ENCODE data around the gene SUSD1. TPM values are rescaled to one million over a fixed set of nuclear protein-coding genes. Genes with fewer than 3 reads are reported as not detected.
"Not testable (repeated sequence)": the region's sequence is repeated elsewhere in the genome, so short reads cannot be mapped to it uniquely, and the experiment has no call there.

Gene SUSD1
- total and polyA plus RNA-seq, 5 donors = 4.5 to 13.3 (median 8.7) TPM

DNA sequence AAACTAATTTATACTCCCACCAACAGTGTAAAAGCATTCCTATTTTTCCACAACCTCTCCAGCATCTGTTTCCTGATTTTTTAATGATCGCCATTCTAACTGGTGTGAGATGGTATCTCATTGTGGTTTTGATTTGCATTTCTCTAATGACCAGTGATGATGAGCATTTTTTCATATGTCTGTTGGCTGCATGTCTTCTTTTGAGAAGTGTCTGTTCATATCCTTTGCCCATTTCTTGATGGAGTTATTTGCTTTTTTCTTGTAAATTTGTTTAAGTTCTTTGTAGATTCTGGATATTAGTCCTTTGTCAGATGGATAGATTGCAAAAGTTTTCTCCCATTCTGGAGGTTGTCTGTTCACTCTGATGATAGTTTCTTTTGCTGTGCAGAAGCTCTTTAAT lies 15.2 kb upstream of the SUSD1 start:
- 100% methylated on average over 1 of the region's 1 CpG for WGBS
- ATAC-seq; H3K9me3 ChIP-seq (ENCODE audit: control insufficient read depth, low read length); H3K4me1 ChIP-seq (ENCODE audit: control insufficient read depth, insufficient read depth, low read length); H3K27ac ChIP-seq (ENCODE audit: low read length); intact Hi-C loops (cut with DNase I); H3K4me3 ChIP-seq (ENCODE audit: low read length); H3K27me3 ChIP-seq (ENCODE audit: control insufficient read depth, insufficient read depth); DNase-seq: not testable (repeated sequence)

DNA sequence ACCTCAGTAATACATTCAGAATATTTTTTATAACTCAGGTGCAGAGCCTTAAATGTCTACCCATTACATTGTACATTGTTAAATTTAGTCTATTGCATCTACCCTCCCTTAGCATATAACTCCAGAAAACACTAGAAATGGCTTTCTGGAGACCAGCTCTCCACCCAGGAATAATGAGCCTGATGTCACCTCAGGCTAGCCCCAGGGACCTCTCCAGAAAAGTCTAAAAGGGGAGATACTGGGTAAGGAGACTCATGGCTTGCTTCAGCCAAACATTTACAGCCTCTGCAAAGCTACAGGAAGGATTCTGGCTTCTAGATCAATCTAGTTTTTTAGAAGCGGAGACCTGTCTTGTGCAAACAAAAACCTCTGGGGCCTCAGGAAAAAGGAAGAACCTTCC lies 13.8 kb upstream of the SUSD1 start:
- Histone ChIP-seq H3K27ac (ENCODE audit: low read length) (no peak overlapping the region), H3K27me3 (ENCODE audit: control insufficient read depth, insufficient read depth) (no peaks in the 10 kb centered on the region), H3K4me1 (ENCODE audit: control insufficient read depth, insufficient read depth, low read length) (no peaks in the 10 kb centered on the region), H3K9me3 (ENCODE audit: control insufficient read depth, low read length) (no peaks in the 10 kb centered on the region), H3K4me3 (ENCODE audit: low read length) (no peak overlapping the region)
- ATAC-seq (no peak), DNase-seq (no peak)
- 95% methylated on average over 1 of the region's 1 CpG for WGBS
- intact Hi-C loops (cut with DNase I) = no loop called here

GRCh38 chr9:112187404-112187803 lies 12.3 kb upstream of the SUSD1 start:
- intact Hi-C loops (cut with DNase I) = no loop called here
- no peak for ATAC-seq
- 89% methylated on average over 4 of the region's 4 CpGs for WGBS
- DNase-seq = no peak
- H3K27ac ChIP-seq (ENCODE audit: low read length) = no peak overlapping the region
- H3K4me3 ChIP-seq (ENCODE audit: low read length) = no peak overlapping the region
- no peaks in the 10 kb centered on the region for H3K4me1 ChIP-seq (ENCODE audit: control insufficient read depth, insufficient read depth, low read length)
- H3K9me3 ChIP-seq (ENCODE audit: control insufficient read depth, low read length) = no peaks in the 10 kb centered on the region
- H3K27me3 ChIP-seq (ENCODE audit: control insufficient read depth, insufficient read depth) = no peaks in the 10 kb centered on the region

GRCh38 chr9:112186695-112187094 lies 11.6 kb upstream of the SUSD1 start:
- DNase-seq (no peak), ATAC-seq (no peak)
- Histone ChIP-seq H3K27me3 (ENCODE audit: control insufficient read depth, insufficient read depth) (no peaks in the 10 kb centered on the region), H3K27ac (ENCODE audit: low read length) (no peak overlapping the region), H3K4me3 (ENCODE audit: low read length) (no peak overlapping the region), H3K4me1 (ENCODE audit: control insufficient read depth, insufficient read depth, low read length) (no peaks in the 10 kb centered on the region), H3K9me3 (ENCODE audit: control insufficient read depth, low read length) (no peaks in the 10 kb centered on the region)
- 94% methylated on average over 4 of the region's 4 CpGs for WGBS
- intact Hi-C loops (cut with DNase I) = no loop called here

DNA sequence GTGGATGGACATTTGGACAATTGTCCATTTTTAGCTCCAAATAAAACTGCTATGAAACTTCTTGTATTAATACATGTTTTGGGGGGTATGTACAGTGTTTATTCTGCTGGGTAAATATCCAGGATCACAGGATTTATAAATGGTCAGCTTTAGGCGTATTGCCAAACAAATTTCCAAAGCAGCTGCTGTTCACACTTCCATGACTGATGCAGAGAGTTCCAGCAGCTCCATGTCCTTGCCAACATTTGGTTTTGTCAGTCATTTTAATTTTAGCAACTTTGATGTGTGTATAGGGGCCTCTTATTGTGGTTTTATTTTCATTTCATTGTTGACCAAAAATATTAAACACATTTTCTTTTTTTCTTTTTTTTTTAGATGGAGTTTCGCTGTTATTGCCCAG lies 9.8 kb upstream of the SUSD1 start:
- WGBS = 92% methylated on average over 2 of the region's 2 CpGs
- no peaks in the 10 kb centered on the region for H3K9me3 ChIP-seq (ENCODE audit: control insufficient read depth, low read length)

DNA sequence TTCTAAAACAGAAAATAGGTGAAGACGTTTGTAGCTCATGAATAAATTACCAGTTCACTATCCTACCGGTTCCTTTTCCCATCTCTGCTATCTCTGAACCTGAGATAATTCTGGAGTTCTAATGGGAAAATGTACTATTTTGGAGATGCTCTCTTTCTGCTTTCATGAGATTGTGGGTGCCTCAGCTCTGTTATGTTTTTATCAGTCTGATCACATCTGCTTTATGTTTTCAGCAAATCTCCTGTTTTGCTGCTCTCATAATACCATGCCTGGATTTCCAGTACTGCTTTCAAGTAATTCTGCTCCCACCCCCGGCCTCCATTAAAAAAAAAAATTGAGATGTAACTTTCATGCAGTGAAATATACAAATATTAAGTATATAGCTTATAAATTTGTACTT lies 9.1 kb upstream of the SUSD1 start:
- Histone ChIP-seq H3K4me1 (ENCODE audit: control insufficient read depth, insufficient read depth, low read length) (no peaks in the 10 kb centered on the region), H3K27ac (ENCODE audit: low read length) (no peak overlapping the region), H3K4me3 (ENCODE audit: low read length) (no peak overlapping the region), H3K9me3 (ENCODE audit: control insufficient read depth, low read length) (no peaks in the 10 kb centered on the region), H3K27me3 (ENCODE audit: control insufficient read depth, insufficient read depth) (no peaks in the 10 kb centered on the region)
- no peak for ATAC-seq
- 80% methylated on average over 3 of the region's 3 CpGs for WGBS
- intact Hi-C loops (cut with DNase I) = no loop called here
- no peak for DNase-seq

More for the DNA sequence above, 9.8 kb upstream of the SUSD1 start:
- Histone ChIP-seq H3K4me1 (ENCODE audit: control insufficient read depth, insufficient read depth, low read length) (no peaks in the 10 kb centered on the region), H3K27ac (ENCODE audit: low read length) (no peak overlapping the region), H3K4me3 (ENCODE audit: low read length) (no peak overlapping the region), H3K27me3 (ENCODE audit: control insufficient read depth, insufficient read depth) (no peaks in the 10 kb centered on the region)
- intact Hi-C loops (cut with DNase I) = no loop called here
- DNase-seq = no peak
- no peak for ATAC-seq

DNA sequence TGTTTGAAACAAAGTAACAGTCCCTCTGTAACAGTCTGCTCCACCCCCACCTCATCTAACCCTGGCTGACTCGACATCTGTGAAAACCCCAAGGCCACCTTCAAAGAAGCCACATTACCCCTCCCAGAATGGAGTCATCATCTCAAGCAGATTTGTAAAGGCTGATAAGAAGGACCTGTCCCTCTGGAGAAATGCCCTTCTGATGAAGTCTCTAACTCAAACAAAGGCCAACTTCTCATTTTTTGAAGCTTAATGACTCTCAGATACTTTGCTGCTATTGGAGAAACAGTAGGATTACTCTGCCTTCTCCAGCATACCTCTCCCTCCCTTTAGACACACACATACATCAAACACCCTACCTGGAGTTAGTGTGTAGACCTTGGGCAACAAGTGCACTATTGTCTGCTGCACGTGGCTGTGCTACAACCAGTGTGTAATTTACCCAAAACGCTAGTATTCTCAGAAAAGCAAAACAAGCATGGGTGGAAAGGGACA lies 5.3 kb upstream of the SUSD1 start:
- WGBS = 42% methylated on average over 3 of the region's 3 CpGs
- H3K27ac ChIP-seq (ENCODE audit: low read length) = no peak overlapping the region

DNA sequence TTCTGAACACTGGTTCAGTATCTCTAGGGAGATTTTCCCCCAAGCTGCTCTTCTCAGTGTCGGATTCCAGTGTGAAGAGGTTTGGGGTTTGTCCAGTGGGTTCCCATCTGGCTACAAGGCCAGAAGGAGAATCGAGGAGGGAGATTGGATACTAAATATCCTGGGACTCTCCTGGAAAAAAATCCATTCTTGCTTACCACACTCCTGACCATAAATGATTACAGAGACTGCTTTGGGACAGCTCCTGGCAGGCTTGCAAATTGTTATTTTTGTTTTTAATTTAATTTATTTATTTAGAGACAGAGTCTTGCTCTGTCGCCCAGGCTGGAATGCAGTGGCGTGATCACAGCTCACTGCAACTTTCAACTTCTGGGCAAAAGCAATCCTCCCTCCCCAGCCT lies 4.7 kb upstream of the SUSD1 start:
- WGBS = 54% methylated on average over 4 of the region's 4 CpGs
- DNase-seq (peak in 1 of 3 donors; percentile 57), ATAC-seq (peak in 1 of 2 donors; percentile 53)
- H3K27me3 ChIP-seq (ENCODE audit: control insufficient read depth, insufficient read depth) = no peaks in the 10 kb centered on the region
- no peaks in the 10 kb centered on the region for H3K9me3 ChIP-seq (ENCODE audit: control insufficient read depth, low read length)
- no peak overlapping the region for H3K4me3 ChIP-seq (ENCODE audit: low read length)
- peak overlapping the region; percentile 25 for H3K27ac ChIP-seq (ENCODE audit: low read length)
- peaks cover 4% of the 10 kb centered on the region for H3K4me1 ChIP-seq (ENCODE audit: control insufficient read depth, insufficient read depth, low read length)
- intact Hi-C loops (cut with DNase I) = no loop called here

More for the DNA sequence above, 5.3 kb upstream of the SUSD1 start:
- intact Hi-C loops (cut with DNase I) = no loop called here
- no peaks in the 10 kb centered on the region for H3K27me3 ChIP-seq (ENCODE audit: control insufficient read depth, insufficient read depth)
- H3K4me1 ChIP-seq (ENCODE audit: control insufficient read depth, insufficient read depth, low read length) = peaks cover 3% of the 10 kb centered on the region
- H3K9me3 ChIP-seq (ENCODE audit: control insufficient read depth, low read length) = no peaks in the 10 kb centered on the region
- H3K4me3 ChIP-seq (ENCODE audit: low read length) = no peak overlapping the region
- ATAC-seq (no peak), DNase-seq (no peak)

DNA sequence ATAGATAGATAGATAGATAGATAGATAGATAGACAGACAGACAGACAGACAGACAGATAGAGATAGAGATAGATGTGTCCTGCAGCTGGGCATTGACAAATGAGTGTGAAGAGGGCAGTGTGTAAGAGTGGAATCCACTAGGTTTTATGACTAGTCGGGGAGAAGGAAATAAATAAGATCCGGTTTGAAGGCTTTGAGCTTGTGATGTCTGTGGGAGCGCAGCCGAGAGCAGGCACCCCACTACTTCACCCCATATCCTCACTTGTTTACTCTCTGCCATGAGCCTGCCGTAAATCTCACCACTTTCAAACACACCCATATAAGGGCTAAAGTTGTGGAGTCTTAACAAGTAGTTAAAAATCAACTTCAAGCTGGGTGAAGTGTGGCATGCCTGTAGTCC lies 1.4 kb upstream of the SUSD1 start:
- no peaks in the 10 kb centered on the region for H3K27me3 ChIP-seq (ENCODE audit: control insufficient read depth, insufficient read depth)
- DNase-seq (no peak), ATAC-seq (no peak)
- 77% methylated on average over 5 of the region's 5 CpGs for WGBS
- no peak overlapping the region for H3K4me3 ChIP-seq (ENCODE audit: low read length)
- H3K9me3 ChIP-seq (ENCODE audit: control insufficient read depth, low read length) = no peaks in the 10 kb centered on the region
- intact Hi-C loops (cut with DNase I) = no loop called here
- H3K27ac ChIP-seq (ENCODE audit: low read length) = no peak overlapping the region
- H3K4me1 ChIP-seq (ENCODE audit: control insufficient read depth, insufficient read depth, low read length) = peaks cover 4% of the 10 kb centered on the region

GRCh38 chr9:112175796-112176315 lies 759 bp upstream of the SUSD1 start:
- 64% methylated on average over 17 of the region's 17 CpGs for WGBS
- Histone ChIP-seq H3K9me3 (ENCODE audit: control insufficient read depth, low read length) (no peaks in the 10 kb centered on the region), H3K27ac (ENCODE audit: low read length) (no peak overlapping the region), H3K4me3 (ENCODE audit: low read length) (peak overlapping the region; percentile 86), H3K4me1 (ENCODE audit: control insufficient read depth, insufficient read depth, low read length) (peaks cover 4% of the 10 kb centered on the region), H3K27me3 (ENCODE audit: control insufficient read depth, insufficient read depth) (no peaks in the 10 kb centered on the region)
- ATAC-seq (peak in 1 of 2 donors; percentile 10), DNase-seq (no peak)
- intact Hi-C loops (cut with DNase I) = no loop called here

- peak overlapping the region; percentile 86 for H3K4me3 ChIP-seq (ENCODE audit: low read length)
- ATAC-seq (peak; percentile 89 to 94), DNase-seq (peak; percentile 79 to 92 (median 90))
- no peaks in the 10 kb centered on the region for H3K9me3 ChIP-seq (ENCODE audit: control insufficient read depth, low read length)
- intact Hi-C loops (cut with DNase I) = no loop called here
- H3K27ac ChIP-seq (ENCODE audit: low read length) = peak overlapping the region; percentile 33
- WGBS = 4% methylated on average over 42 of the region's 42 CpGs
- H3K4me1 ChIP-seq (ENCODE audit: control insufficient read depth, insufficient read depth, low read length) = peaks cover 4% of the 10 kb centered on the region
- no peaks in the 10 kb centered on the region for H3K27me3 ChIP-seq (ENCODE audit: control insufficient read depth, insufficient read depth)
Observed at GRCh38 chr9:112174222-112174964, 704 bp downstream of the SUSD1 start.

Measured in right cardiac atrium (tissue), 5 donors.